Hepatocyte (in vitro differentiated cells): Measurements from ENCODE around the gene NEK1. TPM values are rescaled to one million over a fixed set of nuclear protein-coding genes. Genes with fewer than 3 reads are reported as not detected.
"Not testable (repeated sequence)": the region's sequence is repeated elsewhere in the genome, so short reads cannot be mapped to it uniquely, and the experiment has no call there.

ENCODE experiments used
- DNase-seq: peaks from one replicate; pipeline ENCODE4 v3.0.0-alpha.2; 2016; ENCODE audit warnings: low spot score
- H2AFZ ChIP-seq: fragments of 200-600 bp; sonication (generic); 2 replicates; pipeline ENCODE4 v1.6.0; 2016; ENCODE audit warnings: antibody characterized with exemption, mild to moderate bottlenecking
- H3K27ac ChIP-seq: fragments of 200-600 bp; sonication (generic); 2 replicates; pipeline ENCODE4 v1.5.1; 2016; ENCODE audit warnings: mild to moderate bottlenecking
- H3K27me3 ChIP-seq: fragments of 200-600 bp; sonication (generic); 2 replicates; pipeline ENCODE4 v1.6.1; 2016
- H3K36me3 ChIP-seq: fragments of 200-600 bp; sonication (generic); replicated peaks from 2 replicates; pipeline ENCODE4 v1.5.1; 2016; ENCODE audit warnings: low read depth; ENCODE audit not compliant: insufficient read depth
- H3K4me1 ChIP-seq: fragments of 200-600 bp; sonication (generic); 2 replicates; pipeline ENCODE4 v1.5.1; 2016; ENCODE audit warnings: mild to moderate bottlenecking, moderate library complexity; ENCODE audit not compliant: insufficient read depth
- H3K4me2 ChIP-seq: fragments of 200-600 bp; sonication (generic); 2 replicates; pipeline ENCODE4 v1.6.0; 2016
- H3K4me3 ChIP-seq: fragments of 200-600 bp; sonication (generic); 2 replicates; pipeline ENCODE4 v1.5.1; 2016; ENCODE audit warnings: mild to moderate bottlenecking
- H3K79me2 ChIP-seq: fragments of 200-600 bp; sonication (generic); 2 replicates; pipeline ENCODE4 v1.6.0; 2017; ENCODE audit warnings: mild to moderate bottlenecking
- H3K9me2 ChIP-seq: fragments of 200-600 bp; sonication (generic); replicated peaks from 2 replicates; pipeline ENCODE4 v1.6.0; 2017; ENCODE audit warnings: mild to moderate bottlenecking; ENCODE audit not compliant: insufficient read depth
- H3K9me3 ChIP-seq: fragments of 200-600 bp; sonication (generic); 2 replicates; pipeline ENCODE4 v1.5.1; 2016; ENCODE audit warnings: low read depth, mild to moderate bottlenecking
- H4K20me1 ChIP-seq: fragments of 200-600 bp; sonication (generic); 2 replicates; pipeline ENCODE4 v1.6.0; 2016; ENCODE audit warnings: mild to moderate bottlenecking; ENCODE audit not compliant: insufficient read depth, poor library complexity, severe bottlenecking
- EZH2 ChIP-seq: fragments of 200-600 bp; sonication (generic); IDR thresholded peaks from 2 replicates; pipeline ENCODE4 v1.6.1; 2016; ENCODE audit warnings: antibody characterized with exemption, mild to moderate bottlenecking, borderline replicate concordance
- EZH2phosphoT487 ChIP-seq: fragments of 200-600 bp; sonication (generic); IDR thresholded peaks from one replicate; pipeline ENCODE4 v1.6.1; 2018; ENCODE audit warnings: antibody characterized with exemption, mild to moderate bottlenecking, low read depth, moderate library complexity; ENCODE audit not compliant: unreplicated experiment, severe bottlenecking
- WGBS: methylation state at CpG from one replicate; pipeline ENCODE4 v1.1.6; 2016; ENCODE audit warnings: low lambda C conversion rate; ENCODE audit errors: missing lambda C conversion rate; 5-methylcytosine and 5-hydroxymethylcytosine counted together
- polyA plus RNA-seq: library from polyadenylated mRNA; unstranded; fragments of >200 nt; fragmentation: Nextera tagmentation; extraction: Ambion mirVana; gene quantifications from 2 replicates; pipeline ENCODE4 v1.2.1, GENCODE V29; 2016
- total RNA-seq: library from RNA; depleted of rRNA; stranded (reverse); fragments of >200 nt; gene quantifications from 2 replicates; pipeline ENCODE4 v1.2.3, GENCODE V29; 2014
- TF ChIP-seq, protein P1 (sequence below): fragments of 200-600 bp; sonication (generic); IDR thresholded peaks from 2 replicates; pipeline ENCODE4 v1.5.1; 2016; ENCODE audit warnings: antibody characterized with exemption, mild to moderate bottlenecking; ENCODE audit not compliant: poor library complexity

NEK1 gene
- total and polyA plus RNA-seq, 2 experiments from 2014 or later = 7.8 to 10.4 TPM

DNA sequence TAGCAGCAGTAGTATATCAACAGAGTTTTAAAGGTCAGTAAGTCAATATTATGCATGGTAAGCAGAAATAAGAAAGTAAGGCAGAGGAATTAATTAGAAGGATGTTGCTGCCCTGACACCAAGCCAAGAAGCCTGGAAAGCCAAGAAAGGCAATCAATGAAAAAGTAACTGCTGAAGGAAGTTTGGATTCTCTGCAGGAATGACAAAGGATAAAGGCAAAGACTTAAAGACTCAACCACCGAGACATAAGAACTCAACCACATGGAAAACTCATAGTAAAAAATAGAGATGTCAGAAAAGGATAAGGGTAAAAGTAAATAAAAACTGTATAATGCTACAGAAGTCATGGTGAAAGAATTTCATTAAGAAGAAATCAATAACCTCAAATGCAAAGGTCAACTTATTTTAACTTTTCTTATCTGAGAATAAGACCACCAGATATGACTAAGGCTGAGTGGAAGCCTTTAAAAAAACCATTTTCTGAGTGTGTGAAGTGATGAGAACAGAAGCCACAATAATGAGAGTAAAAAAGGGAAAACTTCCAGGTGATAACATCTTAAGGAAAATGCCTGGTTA is 55.2 kb downstream of the NEK1 start:
- Histone ChIP-seq H3K4me2 (no peak overlapping the region), H3K9me2 (no peaks in the 10 kb centered on the region), H3K9me3 (no peaks in the 10 kb centered on the region), H3K27me3 (no peaks in the 10 kb centered on the region), H4K20me1 (no peaks in the 10 kb centered on the region), H3K36me3 (no peaks in the 10 kb centered on the region), H3K79me2 (no peaks in the 10 kb centered on the region), H2AFZ (no peak overlapping the region), H3K4me1 (no peaks in the 10 kb centered on the region), H3K27ac (no peak overlapping the region), H3K4me3 (no peak overlapping the region)
- no peak for DNase-seq
- WGBS = 68% methylated on average over 1 of the region's 1 CpG
- TF ChIP-seq EZH2 = no peak
- no peak for TF ChIP-seq EZH2phosphoT487
- TF ChIP-seq, protein P1, sequence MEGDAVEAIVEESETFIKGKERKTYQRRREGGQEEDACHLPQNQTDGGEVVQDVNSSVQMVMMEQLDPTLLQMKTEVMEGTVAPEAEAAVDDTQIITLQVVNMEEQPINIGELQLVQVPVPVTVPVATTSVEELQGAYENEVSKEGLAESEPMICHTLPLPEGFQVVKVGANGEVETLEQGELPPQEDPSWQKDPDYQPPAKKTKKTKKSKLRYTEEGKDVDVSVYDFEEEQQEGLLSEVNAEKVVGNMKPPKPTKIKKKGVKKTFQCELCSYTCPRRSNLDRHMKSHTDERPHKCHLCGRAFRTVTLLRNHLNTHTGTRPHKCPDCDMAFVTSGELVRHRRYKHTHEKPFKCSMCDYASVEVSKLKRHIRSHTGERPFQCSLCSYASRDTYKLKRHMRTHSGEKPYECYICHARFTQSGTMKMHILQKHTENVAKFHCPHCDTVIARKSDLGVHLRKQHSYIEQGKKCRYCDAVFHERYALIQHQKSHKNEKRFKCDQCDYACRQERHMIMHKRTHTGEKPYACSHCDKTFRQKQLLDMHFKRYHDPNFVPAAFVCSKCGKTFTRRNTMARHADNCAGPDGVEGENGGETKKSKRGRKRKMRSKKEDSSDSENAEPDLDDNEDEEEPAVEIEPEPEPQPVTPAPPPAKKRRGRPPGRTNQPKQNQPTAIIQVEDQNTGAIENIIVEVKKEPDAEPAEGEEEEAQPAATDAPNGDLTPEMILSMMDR = no peak

DNA sequence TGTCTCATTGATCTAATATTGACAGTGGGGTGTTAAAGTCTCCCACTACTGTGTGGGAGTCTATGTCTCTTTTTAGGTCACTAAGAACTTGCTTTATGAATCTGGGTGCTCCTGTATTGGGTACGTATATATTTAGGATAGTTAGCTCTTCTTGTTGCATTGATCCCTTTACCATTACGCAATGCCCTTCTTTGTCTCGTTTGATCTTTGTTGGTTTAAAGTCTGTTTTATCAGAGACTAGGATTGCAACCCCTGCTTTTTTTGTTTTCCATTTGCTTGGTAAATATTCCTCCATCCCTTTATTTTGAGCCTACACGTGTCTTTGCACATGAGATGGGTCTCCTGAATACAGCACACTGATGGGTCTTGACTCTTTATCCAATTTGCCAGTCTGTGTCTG is 65.8 kb downstream of the NEK1 start:
- H3K4me2 ChIP-seq, H3K27me3 ChIP-seq, H3K4me3 ChIP-seq, H3K9me3 ChIP-seq, H3K79me2 ChIP-seq, H3K36me3 ChIP-seq, H4K20me1 ChIP-seq, H2AFZ ChIP-seq, H3K9me2 ChIP-seq, DNase-seq, H3K4me1 ChIP-seq, H3K27ac ChIP-seq: not testable (repeated sequence)
- 90% methylated on average over 4 of the region's 4 CpGs for WGBS

GRCh38 chr4:169540774-169541173 is 71.6 kb downstream of the NEK1 start:
- Histone ChIP-seq H3K36me3 (no peaks in the 10 kb centered on the region), H3K79me2 (no peaks in the 10 kb centered on the region), H3K9me3 (no peaks in the 10 kb centered on the region), H3K4me1 (no peaks in the 10 kb centered on the region), H3K4me2 (no peak overlapping the region), H4K20me1 (no peaks in the 10 kb centered on the region), H3K27me3 (no peaks in the 10 kb centered on the region), H3K9me2 (no peaks in the 10 kb centered on the region), H2AFZ (no peak overlapping the region), H3K4me3 (no peak overlapping the region), H3K27ac (no peak overlapping the region)
- no peak for DNase-seq
- TF ChIP-seq, protein P1 = no peak
- TF ChIP-seq EZH2 (no peak), EZH2phosphoT487 (no peak)

DNA sequence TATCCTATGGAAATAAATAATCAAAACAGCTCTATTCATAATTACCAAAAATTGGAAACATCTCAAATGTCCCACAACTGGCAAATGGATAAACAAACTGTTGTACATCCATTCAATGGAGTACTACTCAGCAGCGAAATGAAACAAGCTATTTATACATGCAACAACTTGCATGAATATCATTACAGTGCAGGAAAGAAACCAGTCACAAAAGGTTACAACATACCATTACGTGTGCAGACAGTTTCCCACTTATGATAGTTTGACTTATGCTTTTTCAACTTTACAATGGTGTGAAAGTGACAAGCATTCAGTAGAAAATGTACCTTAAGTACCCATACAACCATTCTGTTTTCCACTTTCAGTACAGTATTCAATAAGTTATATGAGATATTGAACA is 82.3 kb downstream of the NEK1 start:
- H3K79me2 ChIP-seq = no peaks in the 10 kb centered on the region
- H3K9me2 ChIP-seq = no peaks in the 10 kb centered on the region
- no peaks in the 10 kb centered on the region for H3K27me3 ChIP-seq
- H3K4me1 ChIP-seq = no peaks in the 10 kb centered on the region
- H2AFZ ChIP-seq = no peak overlapping the region
- no peak overlapping the region for H3K4me3 ChIP-seq
- no peak overlapping the region for H3K4me2 ChIP-seq
- TF ChIP-seq, protein P1 = no peak
- TF ChIP-seq EZH2phosphoT487 (no peak), EZH2 (no peak)
- no peak for DNase-seq
- no peaks in the 10 kb centered on the region for H3K36me3 ChIP-seq
- H4K20me1 ChIP-seq = no peaks in the 10 kb centered on the region
- H3K9me3 ChIP-seq = no peaks in the 10 kb centered on the region
- H3K27ac ChIP-seq = no peak overlapping the region
- WGBS = 79% methylated on average over 2 of the region's 2 CpGs
